Common myeloid progenitor, CD34-positive (primary cell): Measurements from ENCODE around the gene CALHM3.

ENCODE experiments used
- CTCF ChIA-PET: fragments of 350-600 bp; sonication (Branson Sonifier 250); formaldehyde crosslinking; loops from one replicate; lab custom pipeline; 2021; ENCODE audit warnings: antibody characterized with exemption; lab: Charles Lee
- POLR2A ChIA-PET: fragments of 350-600 bp; sonication (Branson Sonifier 250); formaldehyde crosslinking; loops from one replicate; lab custom pipeline; 2021; ENCODE audit warnings: antibody characterized with exemption; lab: Charles Lee
- DNase-seq, 3 donors: peaks; one replicate each; pipeline versions ENCODE4 v3.0.0 to v3.0.0-alpha.2; 2013
- H3K27ac ChIP-seq, 2 experiments: 1 replicate in 1 of 2; 2 replicates in 1 of 2; pipeline ENCODE4 v1.7.0; 2013; ENCODE audit warnings: inconsistent platforms in 2 of 2, low read length in 2 of 2, mild to moderate bottlenecking in 2 of 2, low read depth in 1 of 2, moderate library complexity in 1 of 2; ENCODE audit not compliant: severe bottlenecking in 2 of 2, insufficient read depth in 1 of 2, poor library complexity in 1 of 2
- H3K27me3 ChIP-seq, 5 experiments: replicated peaks in 2 of 5; 1 replicate in 3 of 5; 2 replicates in 2 of 5; pipeline versions ENCODE4 v1.6.1 to v1.7.0; 2013; ENCODE audit warnings: low read length in 4 of 5, mild to moderate bottlenecking in 2 of 5, moderate library complexity in 2 of 5, inconsistent platforms in 1 of 5; ENCODE audit not compliant: insufficient read depth in 5 of 5, control insufficient read depth in 4 of 5
- H3K36me3 ChIP-seq, 4 experiments: 1 replicate in 2 of 4; 2 replicates in 2 of 4; pipeline versions ENCODE4 v1.6.1 to v1.7.0; 2013; ENCODE audit warnings: low read length in 3 of 4, control low read depth in 1 of 4, mild to moderate bottlenecking in 1 of 4; ENCODE audit not compliant: control insufficient read depth in 4 of 4, insufficient read depth in 4 of 4
- H3K4me1 ChIP-seq, 4 experiments: 1 replicate in 3 of 4; 2 replicates in 1 of 4; pipeline versions ENCODE4 v1.6.1 to v1.7.1; 2013; ENCODE audit warnings: low read length in 3 of 4, mild to moderate bottlenecking in 3 of 4, control low read depth in 1 of 4, inconsistent platforms in 1 of 4, moderate library complexity in 1 of 4; ENCODE audit not compliant: control insufficient read depth in 4 of 4, insufficient read depth in 4 of 4; ENCODE audit errors: control extremely low read depth in 1 of 4
- H3K4me3 ChIP-seq, 7 experiments: 1 replicate in 4 of 7; 2 replicates in 3 of 7; pipeline versions ENCODE4 v1.5.1 to v1.7.0; 2013; ENCODE audit warnings: mild to moderate bottlenecking in 7 of 7, low read length in 6 of 7, moderate library complexity in 6 of 7, inconsistent platforms in 2 of 7, low read depth in 2 of 7, control low read depth in 1 of 7; ENCODE audit not compliant: insufficient read depth in 4 of 7, control insufficient read depth in 1 of 7; ENCODE audit errors: extremely low read depth in 1 of 7
- H3K9me3 ChIP-seq, 5 experiments: 1 replicate in 4 of 5; 2 replicates in 1 of 5; pipeline versions ENCODE4 v1.6.1 to v1.7.1; 2013; ENCODE audit warnings: low read length in 4 of 5, mild to moderate bottlenecking in 2 of 5, inconsistent platforms in 1 of 5, low read depth in 1 of 5, moderate library complexity in 1 of 5; ENCODE audit not compliant: control insufficient read depth in 4 of 5, insufficient read depth in 2 of 5; ENCODE audit errors: control extremely low read depth in 1 of 5
- WGBS: methylation state at CpG from one replicate; pipeline ENCODE4 v1.1.5; 2013; ENCODE audit not compliant: insufficient coverage; 5-methylcytosine and 5-hydroxymethylcytosine counted together

The CALHM3 gene

DNA sequence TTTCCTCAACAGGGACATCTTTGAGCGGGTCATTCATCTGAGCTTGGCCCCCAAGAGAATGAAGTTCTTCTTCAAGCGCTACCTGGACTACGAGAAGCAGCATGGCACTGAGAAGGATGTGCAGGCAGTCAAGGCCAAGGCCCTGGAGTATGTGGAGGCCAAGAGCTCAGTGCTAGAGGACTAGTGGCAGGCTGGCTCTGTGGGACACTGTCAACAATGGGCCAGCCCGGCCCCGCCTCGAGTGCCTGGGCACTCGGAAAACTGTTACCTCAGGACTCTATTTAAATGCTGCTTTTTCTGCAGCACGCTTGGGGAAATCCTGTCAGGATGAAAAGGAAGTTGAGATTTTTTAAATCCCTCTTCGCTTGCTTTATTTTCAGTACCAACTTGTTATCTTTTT is 33.7 kb downstream of the CALHM3 start:
- Histone ChIP-seq H3K4me1 (peaks cover 0 to 12% (median 6%) of the 10 kb centered on the region in 4 experiments), H3K27me3 (no peaks in the 10 kb centered on the region), H3K4me3 (no peak overlapping the region), H3K27ac (no peak overlapping the region), H3K36me3 (peaks cover 16 to 93% (median 76%) of the 10 kb centered on the region in 4 experiments), H3K9me3 (no peaks in the 10 kb centered on the region)
- 94% methylated on average over 8 of the region's 9 CpGs for WGBS
- POLR2A ChIA-PET, result interaction anchor here (0.6 kb wide), 1 partner anchor 41 kb away, joined by 3 read pairs; no protein-coding TSS in a partner anchor
- no peak for DNase-seq
- CTCF ChIA-PET, result interaction anchor here (0.6 to 1.4 kb wide), 5 partner anchors 18 to 43 kb away, joined by 3 to 4 read pairs (median 3); no protein-coding TSS in a partner anchor

DNA sequence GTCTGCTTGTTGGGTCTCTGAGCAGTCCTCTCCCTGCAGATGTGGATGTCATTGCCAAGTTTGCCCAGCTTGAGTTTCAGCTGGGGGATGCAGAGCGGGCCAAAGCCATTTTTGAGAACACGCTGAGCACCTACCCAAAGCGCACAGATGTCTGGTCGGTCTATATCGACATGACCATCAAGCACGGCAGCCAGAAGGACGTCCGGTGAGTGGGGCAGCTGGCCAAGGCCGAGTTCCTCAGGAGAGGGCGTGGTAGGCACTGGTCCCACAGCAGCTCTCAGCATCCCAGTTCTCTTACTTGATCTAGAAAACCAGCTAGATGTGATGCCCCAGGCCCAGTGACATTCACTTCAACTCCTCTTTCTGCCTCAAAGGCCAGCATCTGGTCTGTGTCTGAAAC is 34.6 kb downstream of the CALHM3 start:
- Histone ChIP-seq H3K27me3 (no peaks in the 10 kb centered on the region), H3K36me3 (peaks cover 20 to 93% (median 78%) of the 10 kb centered on the region in 4 experiments), H3K4me1 (peaks cover 0 to 4% (median 0%) of the 10 kb centered on the region in 4 experiments), H3K4me3 (no peak overlapping the region), H3K9me3 (no peaks in the 10 kb centered on the region), H3K27ac (no peak overlapping the region)
- POLR2A ChIA-PET, result no interaction called here
- CTCF ChIA-PET, result interaction anchor here (0.9 to 1.0 kb wide), 2 partner anchors 33 to 42 kb away, joined by 3 read pairs; no protein-coding TSS in a partner anchor
- DNase-seq, result no peak
- 98% methylated on average over 10 of the region's 10 CpGs for WGBS

DNA sequence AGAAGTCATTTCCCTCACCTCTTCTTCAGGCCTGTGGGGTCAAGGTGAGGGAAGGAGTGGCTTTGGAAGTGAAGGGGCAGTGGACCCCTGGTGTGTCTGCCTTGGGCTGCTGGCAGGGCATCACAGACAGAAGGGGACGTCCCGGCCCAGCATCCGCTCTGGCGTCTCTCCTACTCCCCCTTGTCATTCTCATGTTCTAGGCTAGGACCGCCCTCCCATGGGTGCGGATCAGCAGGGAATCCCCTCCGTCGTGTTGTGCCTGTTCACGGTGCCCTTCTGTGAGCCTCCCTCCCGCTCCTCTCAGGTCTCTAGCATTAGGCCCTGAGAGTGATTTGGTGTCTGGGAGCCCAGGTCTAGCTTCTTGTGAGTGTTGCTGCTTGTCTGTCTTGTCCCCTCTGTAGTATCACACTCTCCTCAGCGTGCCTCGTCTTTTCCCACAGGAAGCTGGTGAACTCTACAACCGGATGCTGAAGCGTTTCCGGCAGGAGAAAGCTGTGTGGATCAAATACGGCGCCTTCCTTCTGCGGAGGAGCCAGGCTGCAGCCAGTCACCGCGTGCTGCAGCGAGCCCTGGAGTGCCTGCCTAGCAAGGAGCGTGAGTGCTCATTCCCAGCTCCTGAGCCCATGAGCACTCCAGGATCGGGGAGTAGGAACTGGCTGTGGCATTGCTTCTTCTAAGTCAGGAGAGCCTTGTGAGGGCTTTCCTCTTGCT is 35.4 kb downstream of the CALHM3 start:
- ChIA-PET POLR2A (no interaction called here), CTCF (interaction anchor here (1.0 to 1.8 kb wide), 4 partner anchors 13 to 32 kb away, joined by 3 to 6 read pairs (median 3); no protein-coding TSS in a partner anchor)
- peaks cover 20 to 93% (median 80%) of the 10 kb centered on the region in 4 experiments for H3K36me3 ChIP-seq
- H3K27ac ChIP-seq, result no peak overlapping the region
- no peaks in the 10 kb centered on the region for H3K27me3 ChIP-seq
- H3K4me1 ChIP-seq, result no peaks in the 10 kb centered on the region
- H3K9me3 ChIP-seq, result no peaks in the 10 kb centered on the region
- 94% methylated on average over 17 of the region's 23 CpGs for WGBS
- no peak overlapping the region for H3K4me3 ChIP-seq
- DNase-seq, result no peak

DNA sequence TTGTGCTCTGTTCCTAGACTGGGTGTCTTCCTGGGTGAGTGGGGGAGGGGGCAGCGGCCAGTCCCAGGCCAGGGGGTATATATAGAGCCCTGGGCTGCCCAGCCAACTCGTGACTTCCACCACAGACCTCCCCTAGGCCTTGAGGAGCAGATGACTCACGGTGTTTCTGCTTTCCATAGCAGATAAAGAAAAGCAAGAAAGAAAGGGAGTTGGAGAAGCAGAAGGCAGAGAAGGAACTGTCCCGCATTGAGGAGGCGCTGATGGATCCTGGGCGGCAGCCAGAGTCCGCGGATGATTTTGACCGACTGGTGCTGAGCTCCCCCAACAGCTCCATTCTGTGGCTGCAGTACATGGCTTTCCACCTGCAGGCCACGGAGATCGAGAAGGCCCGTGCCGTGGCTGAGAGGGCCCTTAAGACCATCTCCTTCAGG is 37.0 kb downstream of the CALHM3 start:
- CTCF ChIA-PET, result interaction anchor here (1.3 to 1.8 kb wide), 2 partner anchors 26 to 34 kb away, joined by 3 to 6 read pairs; no protein-coding TSS in a partner anchor
- no peaks in the 10 kb centered on the region for H3K9me3 ChIP-seq
- H3K27me3 ChIP-seq, result no peaks in the 10 kb centered on the region
- no peaks in the 10 kb centered on the region for H3K4me1 ChIP-seq
- DNase-seq, result no peak
- WGBS, result 91% methylated on average over 11 of the region's 13 CpGs
- POLR2A ChIA-PET, result no interaction called here
- no peak overlapping the region for H3K4me3 ChIP-seq
- H3K36me3 ChIP-seq, result peaks cover 23 to 97% (median 86%) of the 10 kb centered on the region in 4 experiments
- no peak overlapping the region for H3K27ac ChIP-seq

DNA sequence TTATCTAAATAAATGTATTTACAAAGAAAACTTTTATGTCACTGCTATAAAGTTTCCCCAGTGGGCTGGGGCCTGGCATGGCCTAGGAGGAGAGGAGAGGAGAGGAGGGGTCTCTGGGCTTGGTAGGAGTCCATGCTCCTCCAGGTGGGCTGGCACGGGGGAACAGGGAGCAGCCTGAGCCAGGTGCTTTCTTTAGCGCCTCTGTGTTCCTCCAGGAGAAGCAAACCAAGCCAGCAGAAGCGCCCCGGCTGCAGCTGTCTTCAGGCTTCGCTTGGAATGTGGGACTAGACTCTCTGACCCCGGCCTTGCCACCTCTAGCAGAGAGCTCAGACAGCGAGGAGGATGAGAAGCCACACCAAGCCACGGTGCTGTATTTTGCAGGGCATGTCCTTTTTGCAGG is 37.4 kb downstream of the CALHM3 start:
- POLR2A ChIA-PET, result no interaction called here
- peaks cover 23 to 97% (median 85%) of the 10 kb centered on the region in 4 experiments for H3K36me3 ChIP-seq
- CTCF ChIA-PET, result interaction anchor here (0.7 to 1.8 kb wide), 2 partner anchors 26 to 47 kb away, joined by 3 to 6 read pairs; no protein-coding TSS in a partner anchor
- no peak overlapping the region for H3K27ac ChIP-seq
- DNase-seq, result no peak
- no peaks in the 10 kb centered on the region for H3K27me3 ChIP-seq
- 86% methylated on average over 7 of the region's 8 CpGs for WGBS
- H3K4me3 ChIP-seq, result no peak overlapping the region
- H3K4me1 ChIP-seq, result no peaks in the 10 kb centered on the region
- H3K9me3 ChIP-seq, result no peaks in the 10 kb centered on the region

DNA sequence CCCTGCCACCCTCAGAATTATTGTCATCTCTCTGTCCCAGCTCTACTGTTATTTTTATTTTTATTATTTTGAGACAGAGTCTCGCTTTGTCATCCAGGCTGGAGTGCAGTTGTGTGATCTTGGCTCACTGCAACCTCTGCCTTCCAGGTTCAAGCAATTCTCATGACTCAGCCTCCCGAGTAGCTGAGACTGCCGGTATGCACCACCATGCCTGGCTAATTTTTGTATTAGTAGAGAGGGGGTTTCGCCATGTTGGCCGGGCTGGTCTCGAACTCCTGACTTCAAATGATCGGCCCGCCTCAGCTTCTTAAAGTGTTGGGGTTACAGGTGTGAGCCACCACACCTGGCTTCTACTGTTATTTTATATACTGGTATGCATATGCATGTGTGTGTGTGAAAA is 37.8 kb downstream of the CALHM3 start:
- H3K9me3 ChIP-seq, result no peaks in the 10 kb centered on the region
- no peak for DNase-seq
- H3K4me1 ChIP-seq, result no peaks in the 10 kb centered on the region
- peaks cover 23 to 97% (median 85%) of the 10 kb centered on the region in 4 experiments for H3K36me3 ChIP-seq
- H3K4me3 ChIP-seq, result no peak overlapping the region
- POLR2A ChIA-PET, result no interaction called here
- no peak overlapping the region for H3K27ac ChIP-seq
- CTCF ChIA-PET, result interaction anchor here (0.7 to 0.8 kb wide), 2 partner anchors 36 to 47 kb away, joined by 3 read pairs; no protein-coding TSS in a partner anchor
- WGBS, result 95% methylated on average over 4 of the region's 8 CpGs
- no peaks in the 10 kb centered on the region for H3K27me3 ChIP-seq

DNA sequence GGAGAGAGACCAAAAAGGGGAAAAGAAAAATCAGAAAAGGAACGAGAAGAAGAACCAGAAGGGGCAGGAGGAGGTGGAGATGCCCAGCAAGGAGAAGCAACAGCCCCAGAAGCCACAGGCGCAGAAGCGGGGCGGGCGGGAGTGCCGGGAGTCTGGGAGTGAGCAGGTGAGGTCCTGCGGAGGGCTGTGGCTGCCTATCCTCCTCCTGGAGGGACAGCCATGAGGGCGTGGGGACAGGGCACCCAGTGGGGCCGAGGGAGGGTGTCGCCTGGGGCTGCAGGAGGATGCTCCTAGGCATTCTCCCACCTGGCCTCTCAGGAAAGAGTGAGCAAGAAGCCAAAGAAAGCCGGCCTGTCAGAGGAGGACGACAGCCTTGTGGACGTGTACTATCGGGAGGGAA is 38.6 kb downstream of the CALHM3 start:
- ChIA-PET CTCF (interaction anchor here (0.8 to 1.4 kb wide), 2 partner anchors 24 to 36 kb away, joined by 3 to 6 read pairs; no protein-coding TSS in a partner anchor), POLR2A (no interaction called here)
- 98% methylated on average over 14 of the region's 14 CpGs for WGBS

More for the DNA sequence above, 38.6 kb downstream of the CALHM3 start:
- no peak overlapping the region for H3K27ac ChIP-seq
- no peaks in the 10 kb centered on the region for H3K4me1 ChIP-seq
- peaks cover 23 to 97% (median 80%) of the 10 kb centered on the region in 4 experiments for H3K36me3 ChIP-seq
- H3K9me3 ChIP-seq, result no peaks in the 10 kb centered on the region
- H3K27me3 ChIP-seq, result no peaks in the 10 kb centered on the region
- no peak overlapping the region for H3K4me3 ChIP-seq
- DNase-seq, result no peak
